Body of pancreas (tissue), 4 donors: ENCODE measurements around the gene TPP1. TPM values are rescaled to one million over a fixed set of nuclear protein-coding genes. Genes with fewer than 3 reads are reported as not detected.

ENCODE experiments used
- ATAC-seq: fragments of 150-250 bp; one replicate; pipeline ENCODE4 v1.9.1; 2016
- DNase-seq, 4 donors: peaks; one replicate each; pipeline ENCODE4 v3.0.0-alpha.2; 2019
- H3K27ac ChIP-seq, 4 donors: fragments of 200-600 bp; sonication (generic); 1 replicate in 3 of 4; 2 replicates in 1 of 4; pipeline versions ENCODE4 v1.5.1 to v1.6.1; 2016 to 2019; ENCODE audit warnings: mild to moderate bottlenecking in 1 of 4, mixed read lengths in 1 of 4, moderate library complexity in 1 of 4
- H3K27me3 ChIP-seq, 2 donors: fragments of 200-600 bp; sonication (generic); one replicate each; pipeline ENCODE4 v1.6.0; 2016; ENCODE audit warnings: mild to moderate bottlenecking in 1 of 2
- H3K36me3 ChIP-seq, 2 donors: fragments of 200-600 bp; sonication (generic); replicated peaks in 1 of 2; 2 replicates each; pipeline ENCODE4 v1.5.1; 2016; ENCODE audit warnings: low read depth in 2 of 2; ENCODE audit not compliant: insufficient read depth in 1 of 2
- H3K4me1 ChIP-seq: fragments of 200-600 bp; sonication (generic); one replicate; pipeline ENCODE4 v1.6.0; 2016
- H3K4me3 ChIP-seq, 2 donors: fragments of 200-600 bp; sonication (generic); 1 replicate in 1 of 2; 2 replicates in 1 of 2; pipeline ENCODE4 v1.5.1; 2016 to 2019
- H3K9me3 ChIP-seq, 3 donors: fragments of 200-600 bp; sonication (generic); 1 replicate in 2 of 3; 2 replicates in 1 of 3; pipeline ENCODE4 v1.5.1; 2016
- POLR2A ChIP-seq, 3 donors: fragments of 450-650 bp; IDR thresholded peaks; one replicate each; pipeline ENCODE4 v1.6.1; 2016; ENCODE audit warnings: antibody characterized with exemption in 3 of 3, mild to moderate bottlenecking in 2 of 3
- WGBS, 2 donors: methylation state at CpG; one replicate each; pipeline ENCODE4 v1.1.5; 2017; 5-methylcytosine and 5-hydroxymethylcytosine counted together
- intact Hi-C: fragments of 100-400 bp; cut with DNase I; formaldehyde crosslinking; loops from one replicate; pipeline ENCODE4 v1.15.1; 2023
- total RNA-seq, 2 donors: library from RNA; depleted of rRNA; stranded (reverse); fragments of >200 nt; gene quantifications; one replicate each; pipeline ENCODE4 v1.1.0, GENCODE V29; 2016
- TF ChIP-seq, protein P1 (sequence below), 7 experiments: fragments of 450-650 bp in 4 of 7; fragments of 200-600 bp in 3 of 7; sonication (generic) in 3 of 7; IDR thresholded peaks; one replicate each; pipeline ENCODE4 v1.5.1; 2016 to 2019; ENCODE audit warnings: antibody characterized with exemption in 7 of 7

TPP1 gene
- total RNA-seq, 2 donors from 2014 or later, result 20.8 TPM

DNA sequence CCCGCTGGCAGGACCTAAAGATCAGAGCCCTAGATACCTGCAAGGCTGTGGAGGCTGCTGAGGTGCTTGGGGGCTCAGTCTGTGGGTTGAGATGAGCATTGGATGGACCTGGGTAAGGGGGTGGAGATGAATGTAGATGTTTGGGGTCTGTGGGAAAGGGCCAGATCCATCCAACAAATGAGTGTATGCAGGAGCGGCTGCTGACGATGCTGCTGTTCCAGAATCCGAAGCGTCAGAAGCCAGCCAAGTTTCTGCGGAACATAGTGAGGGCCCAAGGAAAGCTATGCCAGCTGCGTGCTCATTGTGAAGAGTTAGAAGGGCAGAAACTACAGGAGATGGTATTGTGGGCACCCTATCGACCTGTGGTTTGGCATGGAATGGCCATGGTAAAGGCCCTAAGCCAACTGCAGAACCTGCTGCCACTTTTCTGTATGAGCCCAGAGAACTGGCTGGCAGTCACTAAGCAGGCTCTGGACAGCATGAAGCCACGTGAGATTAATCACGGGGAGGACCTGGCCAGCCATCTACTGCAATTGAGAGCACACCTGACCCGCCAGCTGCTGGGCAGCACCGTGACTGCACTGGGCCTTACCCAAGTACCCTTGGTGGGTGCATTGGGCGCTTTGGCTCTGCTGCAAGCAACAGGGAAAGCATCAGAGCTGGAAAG is 52.4 kb downstream of the TPP1 start:
- ATAC-seq, result no peak
- peaks cover 10% of the 10 kb centered on the region for H3K4me1 ChIP-seq
- H3K27me3 ChIP-seq, result no peaks in the 10 kb centered on the region
- no peak overlapping the region for H3K4me3 ChIP-seq
- no peak overlapping the region for H3K27ac ChIP-seq
- H3K36me3 ChIP-seq, result no peaks in the 10 kb centered on the region
- no peaks in the 10 kb centered on the region for H3K9me3 ChIP-seq
- TF ChIP-seq POLR2A (IDR thresholded peaks at IDR 0.05), result no peak
- TF ChIP-seq, protein P1, sequence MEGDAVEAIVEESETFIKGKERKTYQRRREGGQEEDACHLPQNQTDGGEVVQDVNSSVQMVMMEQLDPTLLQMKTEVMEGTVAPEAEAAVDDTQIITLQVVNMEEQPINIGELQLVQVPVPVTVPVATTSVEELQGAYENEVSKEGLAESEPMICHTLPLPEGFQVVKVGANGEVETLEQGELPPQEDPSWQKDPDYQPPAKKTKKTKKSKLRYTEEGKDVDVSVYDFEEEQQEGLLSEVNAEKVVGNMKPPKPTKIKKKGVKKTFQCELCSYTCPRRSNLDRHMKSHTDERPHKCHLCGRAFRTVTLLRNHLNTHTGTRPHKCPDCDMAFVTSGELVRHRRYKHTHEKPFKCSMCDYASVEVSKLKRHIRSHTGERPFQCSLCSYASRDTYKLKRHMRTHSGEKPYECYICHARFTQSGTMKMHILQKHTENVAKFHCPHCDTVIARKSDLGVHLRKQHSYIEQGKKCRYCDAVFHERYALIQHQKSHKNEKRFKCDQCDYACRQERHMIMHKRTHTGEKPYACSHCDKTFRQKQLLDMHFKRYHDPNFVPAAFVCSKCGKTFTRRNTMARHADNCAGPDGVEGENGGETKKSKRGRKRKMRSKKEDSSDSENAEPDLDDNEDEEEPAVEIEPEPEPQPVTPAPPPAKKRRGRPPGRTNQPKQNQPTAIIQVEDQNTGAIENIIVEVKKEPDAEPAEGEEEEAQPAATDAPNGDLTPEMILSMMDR (IDR thresholded peaks at IDR 0.05), result no peak
- intact Hi-C loops, result no loop called here
- 83 to 94% methylated on average over 12 to 13 of the region's 13 CpGs for WGBS, 2 donors
- no peak for DNase-seq

DNA sequence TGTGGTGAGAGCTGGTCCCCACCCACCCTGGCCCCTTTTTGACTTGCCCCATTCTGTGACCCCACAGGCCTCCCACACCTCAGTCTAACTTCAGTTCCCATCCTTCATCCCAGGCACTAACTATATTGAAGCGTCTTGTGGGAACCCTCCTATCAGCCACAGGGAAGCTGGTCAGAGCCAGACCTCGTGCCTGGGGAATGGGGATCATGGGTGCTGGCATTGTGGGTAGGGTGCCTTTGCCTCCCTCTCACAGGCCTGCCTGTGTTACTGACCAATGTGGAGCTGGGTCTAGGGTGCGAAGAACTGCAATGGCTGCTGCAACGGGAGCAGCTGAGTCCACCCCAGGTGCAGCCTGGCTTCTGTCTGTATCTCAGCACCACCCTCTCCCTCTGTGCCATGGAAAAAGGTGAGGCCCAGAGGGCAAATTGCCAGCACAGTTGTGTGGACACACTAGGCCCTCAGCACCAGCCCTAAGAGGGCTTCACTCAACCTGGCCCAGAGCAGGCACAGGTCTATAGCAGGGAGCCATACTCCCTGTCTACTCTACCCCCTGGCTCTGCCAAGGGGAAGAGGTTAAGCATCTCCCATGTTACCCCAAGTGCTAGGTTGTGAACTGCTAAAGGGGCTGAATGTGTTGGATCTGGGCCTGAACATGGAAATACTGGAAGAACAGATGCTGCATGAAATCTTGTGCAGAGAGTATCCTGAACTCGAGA is 53.1 kb downstream of the TPP1 start:
- DNase-seq, result no peak
- no peak for TF ChIP-seq POLR2A (IDR thresholded peaks at IDR 0.05)
- TF ChIP-seq, protein P1 (IDR thresholded peaks at IDR 0.05), result no peak
- ATAC-seq, result no peak
- Histone ChIP-seq H3K4me3 (no peak overlapping the region), H3K4me1 (peaks cover 10% of the 10 kb centered on the region), H3K27me3 (no peaks in the 10 kb centered on the region), H3K36me3 (no peaks in the 10 kb centered on the region), H3K27ac (no peak overlapping the region), H3K9me3 (no peaks in the 10 kb centered on the region)
- 80 to 84% methylated on average over 4 to 5 of the region's 5 CpGs for WGBS, 2 donors
- intact Hi-C loops, result no loop called here

DNA sequence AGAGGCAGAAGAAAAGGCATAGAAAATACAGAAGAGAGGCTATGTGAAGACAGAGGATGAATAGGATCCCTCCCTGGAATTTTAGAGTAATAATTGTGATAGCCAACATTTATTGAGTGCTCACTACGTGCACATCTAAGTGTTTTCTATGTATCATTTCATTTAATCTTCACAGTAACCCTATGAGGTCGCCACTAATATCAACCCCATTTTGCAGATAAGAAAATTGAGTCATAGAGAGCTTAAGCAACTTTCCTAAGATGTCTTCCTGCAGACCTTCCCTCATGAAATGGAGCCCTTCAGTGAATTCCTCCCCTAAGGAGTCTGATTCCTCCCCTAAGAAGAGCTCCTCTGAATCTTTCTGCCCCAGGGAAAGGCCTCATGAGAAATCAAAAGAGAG is 53.9 kb downstream of the TPP1 start:
- 58 to 83% methylated on average over 2 of the region's 2 CpGs for WGBS, 2 donors
- Histone ChIP-seq H3K27ac (no peak overlapping the region), H3K9me3 (no peaks in the 10 kb centered on the region), H3K4me3 (no peak overlapping the region), H3K4me1 (peaks cover 10% of the 10 kb centered on the region), H3K36me3 (no peaks in the 10 kb centered on the region), H3K27me3 (no peaks in the 10 kb centered on the region)
- intact Hi-C loops, result no loop called here
- ATAC-seq (no peak), DNase-seq (no peak)
- TF ChIP-seq, protein P1 (IDR thresholded peaks at IDR 0.05), result no peak
- TF ChIP-seq POLR2A (IDR thresholded peaks at IDR 0.05), result no peak

DNA sequence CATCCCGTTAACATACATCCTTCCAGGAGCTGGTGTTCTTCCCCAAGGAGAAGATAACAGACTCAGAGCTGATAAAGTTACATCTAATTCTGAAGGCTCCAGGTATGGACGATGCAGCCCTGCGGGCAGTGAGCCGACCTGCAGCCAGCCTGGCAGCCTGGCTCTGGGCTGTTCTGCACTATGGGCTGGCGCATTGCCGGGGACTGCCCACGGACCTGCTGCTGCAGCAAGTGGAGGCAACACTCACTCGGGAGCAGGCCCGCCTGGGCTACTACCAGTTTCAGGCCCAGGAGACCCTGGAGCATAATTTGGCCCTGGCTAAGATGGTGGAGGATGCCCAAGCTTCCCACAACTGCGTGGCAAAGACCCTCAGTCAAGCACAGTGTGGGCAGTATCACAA is 55.6 kb downstream of the TPP1 start:
- ATAC-seq (no peak), DNase-seq (no peak)
- no peaks in the 10 kb centered on the region for H3K27me3 ChIP-seq
- no peak overlapping the region for H3K27ac ChIP-seq
- H3K36me3 ChIP-seq, result no peaks in the 10 kb centered on the region
- intact Hi-C loops, result no loop called here
- H3K9me3 ChIP-seq, result no peaks in the 10 kb centered on the region
- TF ChIP-seq, protein P1 (IDR thresholded peaks at IDR 0.05), result no peak
- no peak for TF ChIP-seq POLR2A (IDR thresholded peaks at IDR 0.05)
- peaks cover 5% of the 10 kb centered on the region for H3K4me1 ChIP-seq
- no peak overlapping the region for H3K4me3 ChIP-seq
- 85 to 96% methylated on average over 8 to 9 of the region's 10 CpGs for WGBS, 2 donors
